Left lung (tissue), 10 donors: Measurements from ENCODE around the gene FANCC. TPM values are rescaled to one million over a fixed set of nuclear protein-coding genes. Genes with fewer than 3 reads are reported as not detected.

Experiments
- ATAC-seq: fragments of 200-7000 bp; cut with Tn5 transposase; one replicate; pipeline ENCODE4 v1.9.1; 2020; ENCODE audit warnings: moderate library complexity
- DNase-seq, 4 donors: peaks; one replicate each; pipeline ENCODE4 v3.0.0-alpha.2; 2013 to 2020
- H3K27ac ChIP-seq, 2 donors: fragments of 200-600 bp; sonication (generic) in 1 of 2; one replicate each; pipeline versions ENCODE4 v1.5.0 to v1.8.0; 2020 to 2021
- H3K27me3 ChIP-seq, 2 donors: fragments of 200-600 bp; sonication (generic) in 1 of 2; one replicate each; pipeline versions ENCODE4 v1.5.0 to v1.8.0; 2020 to 2021
- H3K36me3 ChIP-seq, 2 donors: fragments of 200-600 bp; sonication (generic) in 1 of 2; one replicate each; pipeline versions ENCODE4 v1.5.0 to v1.8.0; 2020 to 2021
- H3K4me1 ChIP-seq, 2 donors: fragments of 200-600 bp; one replicate each; pipeline ENCODE4 v1.8.0; 2021
- H3K4me3 ChIP-seq, 2 donors: fragments of 200-600 bp; sonication (generic) in 1 of 2; one replicate each; pipeline versions ENCODE4 v1.5.0 to v1.8.0; 2020 to 2021; ENCODE audit warnings: mild to moderate bottlenecking in 1 of 2
- H3K9me3 ChIP-seq, 2 donors: fragments of 200-600 bp; sonication (generic) in 1 of 2; one replicate each; pipeline versions ENCODE4 v1.5.0 to v1.8.0; 2020 to 2021
- CTCF ChIP-seq, 2 donors: fragments of 200-600 bp; sonication (generic) in 1 of 2; IDR thresholded peaks; one replicate each; pipeline versions ENCODE4 v1.5.0 to v1.8.0; 2021; ENCODE audit warnings: antibody characterized with exemption in 2 of 2
- intact Hi-C, 2 donors: fragments of 100-400 bp; cut with DNase I; formaldehyde crosslinking; loops; one replicate each; pipeline versions ENCODE4 v1.11.2 to v1.14.2; 2022
- polyA plus RNA-seq, 6 donors: library from polyadenylated mRNA; unstranded; fragments of 120-200 nt; gene quantifications; one replicate each; pipeline ENCODE4 v1.2.1, GENCODE V29; 2013; ENCODE audit not compliant: insufficient read length in 6 of 6
- total RNA-seq, 2 donors: library from RNA; stranded (reverse); fragmentation: NEBNext Ultra II Directional; extraction: Animal tissue kit (Norgen Biotek cat#: 25700); gene quantifications; one replicate each; pipeline ENCODE4 v1.2.1, GENCODE V29; 2021
- donor health status: DM: no; HTN: yes; CAD: no.
- donor health status: DM: no; HTN: no; CAD: no.

FANCC gene
- total and polyA plus RNA-seq, 8 donors: 11.5 to 27.4 (median 25.7) TPM

GRCh38 chr9:95250462-95251221 lies 66.9 kb downstream of the FANCC start:
- DNase-seq (no peak), ATAC-seq (no peak)
- H3K9me3 ChIP-seq: no peaks in the 10 kb centered on the region
- peaks cover 0 to 11% of the 10 kb centered on the region in 2 donors for H3K36me3 ChIP-seq
- TF ChIP-seq CTCF (IDR thresholded peaks at IDR 0.05): no peak
- no peaks in the 10 kb centered on the region for H3K4me1 ChIP-seq
- no peak overlapping the region for H3K4me3 ChIP-seq
- intact Hi-C loops: no loop called here
- H3K27ac ChIP-seq: no peak overlapping the region
- H3K27me3 ChIP-seq: no peaks in the 10 kb centered on the region

- peaks cover 0 to 14% of the 10 kb centered on the region in 2 donors for H3K36me3 ChIP-seq
- no peak for TF ChIP-seq CTCF (IDR thresholded peaks at IDR 0.05)
- H3K4me1 ChIP-seq: no peaks in the 10 kb centered on the region
- intact Hi-C loops: no loop called here
- H3K27me3 ChIP-seq: no peaks in the 10 kb centered on the region
- ATAC-seq (no peak), DNase-seq (no peak)
- no peaks in the 10 kb centered on the region for H3K9me3 ChIP-seq
- no peak overlapping the region for H3K4me3 ChIP-seq
- H3K27ac ChIP-seq: no peak overlapping the region
Observed at GRCh38 chr9:95249986-95250385, 67.5 kb downstream of the FANCC start.

- intact Hi-C loops: no loop called here
Observed at GRCh38 chr9:95246547-95246946, 71.0 kb downstream of the FANCC start.

GRCh38 chr9:95242613-95243012 lies 74.9 kb downstream of the FANCC start:
- no peaks in the 10 kb centered on the region for H3K9me3 ChIP-seq
- H3K4me3 ChIP-seq: no peak overlapping the region
- DNase-seq (no peak), ATAC-seq (no peak)
- peaks cover 0 to 16% of the 10 kb centered on the region in 2 donors for H3K36me3 ChIP-seq
- H3K27me3 ChIP-seq: no peaks in the 10 kb centered on the region
- no peak for TF ChIP-seq CTCF (IDR thresholded peaks at IDR 0.05)
- H3K27ac ChIP-seq: no peak overlapping the region
- no peaks in the 10 kb centered on the region for H3K4me1 ChIP-seq
- intact Hi-C loops: no loop called here

More at GRCh38 chr9:95246547-95246946, 71.0 kb downstream of the FANCC start:
- Histone ChIP-seq H3K4me1 (no peaks in the 10 kb centered on the region), H3K27ac (no peak overlapping the region), H3K4me3 (no peak overlapping the region), H3K36me3 (peaks cover 0 to 14% of the 10 kb centered on the region in 2 donors), H3K9me3 (no peaks in the 10 kb centered on the region), H3K27me3 (no peaks in the 10 kb centered on the region)
- DNase-seq (no peak), ATAC-seq (no peak)
- no peak for TF ChIP-seq CTCF (IDR thresholded peaks at IDR 0.05)

GRCh38 chr9:95239071-95239470 lies 78.4 kb downstream of the FANCC start:
- H3K4me3 ChIP-seq: no peak overlapping the region
- ATAC-seq (no peak), DNase-seq (no peak)
- no peaks in the 10 kb centered on the region for H3K4me1 ChIP-seq
- H3K9me3 ChIP-seq: no peaks in the 10 kb centered on the region
- intact Hi-C loops: no loop called here
- H3K27ac ChIP-seq: no peak overlapping the region
- no peak for TF ChIP-seq CTCF (IDR thresholded peaks at IDR 0.05)
- H3K36me3 ChIP-seq: peaks cover 0 to 3% of the 10 kb centered on the region in 2 donors
- no peaks in the 10 kb centered on the region for H3K27me3 ChIP-seq
